Measurements from ENCODE around the gene GRAMD1A.
"Not testable (repeated sequence)": the region's sequence is repeated elsewhere in the genome, so short reads cannot be mapped to it uniquely, and the experiment has no call there.

The GRAMD1A gene

GRCh38 chr19:35021016-35021415 lies 20.9 kb downstream of the GRAMD1A start:
- no peak for DNase-seq (ENCODE audit: low read depth)

- no peak for DNase-seq (ENCODE audit: low read depth)
These were observed 21.5 kb downstream of the GRAMD1A start for GRCh38 chr19:35021596-35021995.

- no peak for DNase-seq (ENCODE audit: low read depth)
These were observed 22.3 kb downstream of the GRAMD1A start for GRCh38 chr19:35022460-35022859.

- DNase-seq (ENCODE audit: low read depth) = no peak
These were observed 23.3 kb downstream of the GRAMD1A start for GRCh38 chr19:35023428-35023827.

- DNase-seq (ENCODE audit: low read depth) = no peak
These were observed 24.0 kb downstream of the GRAMD1A start for GRCh38 chr19:35024095-35024494.

- DNase-seq (ENCODE audit: low read depth) = no peak
These were observed 25.8 kb downstream of the GRAMD1A start for GRCh38 chr19:35025969-35026368.

GRCh38 chr19:35026418-35026817 lies 26.3 kb downstream of the GRAMD1A start:
- DNase-seq (ENCODE audit: low read depth) = no peak

GRCh38 chr19:35027009-35027408 lies 26.9 kb downstream of the GRAMD1A start:
- no peak for DNase-seq (ENCODE audit: low read depth)

GRCh38 chr19:35027851-35028599 lies 27.9 kb downstream of the GRAMD1A start:
- DNase-seq (ENCODE audit: low read depth) = no peak

GRCh38 chr19:35028600-35028885 lies 28.4 kb downstream of the GRAMD1A start:
- DNase-seq (ENCODE audit: low read depth) = not testable (repeated sequence)

GRCh38 chr19:35029275-35029736 lies 29.2 kb downstream of the GRAMD1A start:
- DNase-seq (ENCODE audit: low read depth) = not testable (repeated sequence)

- DNase-seq (ENCODE audit: low read depth) = no peak
These were observed 29.7 kb downstream of the GRAMD1A start for GRCh38 chr19:35029737-35030256.

GRCh38 chr19:35030257-35031071 lies 30.3 kb downstream of the GRAMD1A start, which contains the start of gene SCN1B:
TSS of gene SCN1B (plus strand) at chr19:35030470. CDS start at chr19:35030821, 351 bp downstream.
- DNase-seq (ENCODE audit: low read depth) = peak; percentile 55

- no peak for DNase-seq (ENCODE audit: low read depth)
These were observed 31.2 kb downstream of the GRAMD1A start for GRCh38 chr19:35031072-35031881.

- DNase-seq (ENCODE audit: low read depth) = no peak
These were observed 32.3 kb downstream of the GRAMD1A start for GRCh38 chr19:35032356-35032865.

GRCh38 chr19:35033067-35034004 lies 33.2 kb downstream of the GRAMD1A start:
- no peak for DNase-seq (ENCODE audit: low read depth)

GRCh38 chr19:35034005-35034502 lies 33.9 kb downstream of the GRAMD1A start:
- no peak for DNase-seq (ENCODE audit: low read depth)

GRCh38 chr19:35034588-35035382 lies 34.7 kb downstream of the GRAMD1A start:
- DNase-seq (ENCODE audit: low read depth) = no peak

GRCh38 chr19:35037716-35038622 lies 37.8 kb downstream of the GRAMD1A start:
- DNase-seq (ENCODE audit: low read depth) = no peak

Data from activated T-helper 9 cell treated with anti-CD3 and anti-CD28 coated beads, Interleukin-2, amount 50 U/mL, for 16 hours (primary cell).